NCI-H69 (cell line): ENCODE data around the gene ABCC10.
"Not testable (repeated sequence)": the region's sequence is repeated elsewhere in the genome, so short reads cannot be mapped to it uniquely, and the experiment has no call there.

Source experiments
- DNase-seq: peaks from one replicate; lab custom pipeline; 2025; lab: John Stamatoyannopoulos, UW

ABCC10 gene

GRCh38 chr6:43447604-43448003 lies 20.3 kb downstream of the ABCC10 start:
- DNase-seq: no peak

GRCh38 chr6:43448916-43449315 lies 21.6 kb downstream of the ABCC10 start:
- DNase-seq: no peak

- DNase-seq: no peak
These were observed 23.4 kb downstream of the ABCC10 start for GRCh38 chr6:43450699-43451131.

- no peak for DNase-seq
These were observed 24.0 kb downstream of the ABCC10 start for GRCh38 chr6:43451348-43451747.

- no peak for DNase-seq
These were observed 24.6 kb downstream of the ABCC10 start for GRCh38 chr6:43451939-43452338.

GRCh38 chr6:43452896-43453295 lies 25.6 kb downstream of the ABCC10 start:
- no peak for DNase-seq

GRCh38 chr6:43453831-43454230 lies 26.5 kb downstream of the ABCC10 start:
- DNase-seq: no peak

- DNase-seq: peak; percentile 83
These were observed 27.0 kb downstream of the ABCC10 start for GRCh38 chr6:43454290-43454695.

- DNase-seq: peak; percentile 80
These were observed 27.6 kb downstream of the ABCC10 start for GRCh38 chr6:43454696-43455530.

GRCh38 chr6:43455531-43456428 lies 28.4 kb downstream of the ABCC10 start, which contains the start of gene DLK2:
Gene DLK2, minus strand, starts transcription at chr6:43455548. Its CDS starts 723 bp downstream, at chr6:43454825.
- DNase-seq: peak; percentile 88

- peak; percentile 45 for DNase-seq
These were observed 30.3 kb downstream of the ABCC10 start for GRCh38 chr6:43457643-43458042.

GRCh38 chr6:43458154-43458553 lies 30.8 kb downstream of the ABCC10 start:
- DNase-seq: not testable (repeated sequence)

GRCh38 chr6:43459535-43459934 lies 32.2 kb downstream of the ABCC10 start:
- no peak for DNase-seq

GRCh38 chr6:43460032-43460431 lies 32.7 kb downstream of the ABCC10 start:
- DNase-seq: no peak

- DNase-seq: no peak
These were observed 34.6 kb downstream of the ABCC10 start for GRCh38 chr6:43461936-43462335.

GRCh38 chr6:43464337-43464736 lies 37.0 kb downstream of the ABCC10 start:
- DNase-seq: no peak

GRCh38 chr6:43465948-43466347 lies 38.6 kb downstream of the ABCC10 start:
- no peak for DNase-seq

GRCh38 chr6:43467265-43467664 lies 39.9 kb downstream of the ABCC10 start:
- not testable (repeated sequence) for DNase-seq

GRCh38 chr6:43467752-43468151 lies 40.4 kb downstream of the ABCC10 start:
- no peak for DNase-seq

GRCh38 chr6:43468240-43468639 lies 40.9 kb downstream of the ABCC10 start:
- no peak for DNase-seq

GRCh38 chr6:43468748-43469681 lies 41.7 kb downstream of the ABCC10 start:
- peak; percentile 76 for DNase-seq

GRCh38 chr6:43469947-43470346 lies 42.6 kb downstream of the ABCC10 start:
- no peak for DNase-seq
